Measurements from ENCODE around the gene STX7. TPM values are rescaled to one million over a fixed set of nuclear protein-coding genes. Genes with fewer than 3 reads are reported as not detected.
A peak's percentile ranks its signal among the peaks of the same experiment; 100 is the strongest.

The STX7 gene
- total RNA-seq, 4 donors from 2014 or later: 22.3 to 82.9 (median 67.5) TPM

- H3K36me3 ChIP-seq: no peaks in the 10 kb centered on the region
These were observed 46.0 kb downstream of the STX7 start for GRCh38 chr6:132466952-132467351.

GRCh38 chr6:132465530-132466485 lies 47.1 kb downstream of the STX7 start:
- no peak overlapping the region for H3K4me3 ChIP-seq
- no peaks in the 10 kb centered on the region for H3K4me1 ChIP-seq
- no peak for DNase-seq
- H3K36me3 ChIP-seq: no peaks in the 10 kb centered on the region
- intact Hi-C loops (cut with DNase I; ENCODE audit: low total_unique reads): no loop called here
- H3K9me3 ChIP-seq: no peaks in the 10 kb centered on the region
- no peak for TF ChIP-seq CTCF (IDR thresholded peaks at IDR 0.05)
- no peak for TF ChIP-seq POLR2A (IDR thresholded peaks at IDR 0.05)
- no peak overlapping the region for H3K27ac ChIP-seq
- H3K27me3 ChIP-seq: no peaks in the 10 kb centered on the region

More at GRCh38 chr6:132466952-132467351, 46.0 kb downstream of the STX7 start:
- no peak overlapping the region for H3K4me3 ChIP-seq
- intact Hi-C loops (cut with DNase I; ENCODE audit: low total_unique reads): no loop called here
- no peak for TF ChIP-seq CTCF (IDR thresholded peaks at IDR 0.05)
- no peak for TF ChIP-seq POLR2A (IDR thresholded peaks at IDR 0.05)
- H3K9me3 ChIP-seq: no peaks in the 10 kb centered on the region
- no peaks in the 10 kb centered on the region for H3K27me3 ChIP-seq
- peak overlapping the region in 1 of 2 donors; percentile 38 for H3K27ac ChIP-seq
- DNase-seq: peak; percentile 26 to 45
- no peaks in the 10 kb centered on the region for H3K4me1 ChIP-seq

- DNase-seq: no peak
- no peak overlapping the region for H3K4me3 ChIP-seq
- no peak for TF ChIP-seq POLR2A (IDR thresholded peaks at IDR 0.05)
- TF ChIP-seq CTCF (IDR thresholded peaks at IDR 0.05): no peak
- H3K9me3 ChIP-seq: no peaks in the 10 kb centered on the region
- intact Hi-C loops (cut with DNase I; ENCODE audit: low total_unique reads): no loop called here
- H3K27ac ChIP-seq: no peak overlapping the region
- H3K4me1 ChIP-seq: no peaks in the 10 kb centered on the region
- H3K27me3 ChIP-seq: no peaks in the 10 kb centered on the region
- no peaks in the 10 kb centered on the region for H3K36me3 ChIP-seq
These were observed 48.2 kb downstream of the STX7 start for GRCh38 chr6:132464538-132465256.

GRCh38 chr6:132461958-132462357 lies 51.0 kb downstream of the STX7 start:
- no peaks in the 10 kb centered on the region for H3K9me3 ChIP-seq
- no peak overlapping the region for H3K27ac ChIP-seq
- TF ChIP-seq POLR2A (IDR thresholded peaks at IDR 0.05) (no peak), CTCF (IDR thresholded peaks at IDR 0.05) (no peak)
- H3K4me3 ChIP-seq: no peak overlapping the region
- H3K36me3 ChIP-seq: no peaks in the 10 kb centered on the region
- no peaks in the 10 kb centered on the region for H3K27me3 ChIP-seq
- intact Hi-C loops (cut with DNase I; ENCODE audit: low total_unique reads): no loop called here
- H3K4me1 ChIP-seq: no peaks in the 10 kb centered on the region
- DNase-seq: no peak

- Histone ChIP-seq H3K9me3 (no peaks in the 10 kb centered on the region), H3K4me3 (no peak overlapping the region), H3K36me3 (no peaks in the 10 kb centered on the region), H3K27me3 (no peaks in the 10 kb centered on the region), H3K4me1 (no peaks in the 10 kb centered on the region), H3K27ac (no peak overlapping the region)
- intact Hi-C loops (cut with DNase I; ENCODE audit: low total_unique reads): no loop called here
- TF ChIP-seq POLR2A (IDR thresholded peaks at IDR 0.05) (no peak), CTCF (IDR thresholded peaks at IDR 0.05) (no peak)
- DNase-seq: no peak
These were observed 53.3 kb downstream of the STX7 start for GRCh38 chr6:132459605-132459952.

All from uterus (tissue), 4 donors.